ENCODE data around the gene PTCD2. TPM values are rescaled to one million over a fixed set of nuclear protein-coding genes. Genes with fewer than 3 reads are reported as not detected.
"Not testable (repeated sequence)": the region's sequence is repeated elsewhere in the genome, so short reads cannot be mapped to it uniquely, and the experiment has no call there.

Gene PTCD2
- total and polyA plus RNA-seq, 2 donors (not counting 1 experiment from before 2014, with no cell fraction given): 10.3 to 15.9 TPM

- DNase-seq (ENCODE audit: low read depth in 2 of 2): peak in 1 of 2 donors; percentile 35
- no peaks in the 10 kb centered on the region for H4K20me1 ChIP-seq (ENCODE audit: control insufficient read depth, extremely low read depth, insufficient read depth, low read length)
- TF ChIP-seq CTCF (conservative IDR thresholded peaks at IDR 0.05 in 1 of 2, IDR thresholded peaks at IDR 0.05 in 1 of 2; ENCODE audit: low read depth in 1 of 2, low read length in 2 of 2) (peak; percentile 44 to 70), EZH2 (IDR thresholded peaks at IDR 0.05; ENCODE audit: low read length, missing control alignments) (no peak)
- H3K9me3 ChIP-seq (ENCODE audit: control insufficient read depth, insufficient read depth, low read depth, low read length): no peaks in the 10 kb centered on the region
- no peak overlapping the region for H3K4me3 ChIP-seq (replicated peaks in 1 of 4; ENCODE audit: control extremely low read depth in 1 of 4, insufficient read depth in 1 of 4, low read depth in 3 of 4, low read length in 4 of 4)
- H3K27me3 ChIP-seq (ENCODE audit: control insufficient read depth, insufficient read depth, low read length): no peaks in the 10 kb centered on the region
- H3K79me2 ChIP-seq (ENCODE audit: control insufficient read depth, insufficient read depth, low read length): no peaks in the 10 kb centered on the region
- H2AFZ ChIP-seq (ENCODE audit: low read length): no peak overlapping the region
- H3K4me1 ChIP-seq (ENCODE audit: control insufficient read depth, extremely low read depth, insufficient read depth, low read length): no peaks in the 10 kb centered on the region
- no peak overlapping the region for H3K27ac ChIP-seq (ENCODE audit: insufficient read depth, low read length)
- no peaks in the 10 kb centered on the region for H3K36me3 ChIP-seq (ENCODE audit: control insufficient read depth, insufficient read depth, low read length)
- H3K4me2 ChIP-seq (ENCODE audit: extremely low read depth, insufficient read depth, low read length): no peak overlapping the region
- H3K9ac ChIP-seq (ENCODE audit: insufficient read depth, low read length): no peak overlapping the region
Measured at GRCh38 chr5:72402959-72403628, 82.9 kb downstream of the PTCD2 start.

- H2AFZ ChIP-seq (ENCODE audit: low read length); H3K27ac ChIP-seq (ENCODE audit: insufficient read depth, low read length); DNase-seq (ENCODE audit: low read depth in 2 of 2): not testable (repeated sequence)
Measured at GRCh38 chr5:72404771-72405170, 84.6 kb downstream of the PTCD2 start.

GRCh38 chr5:72407078-72407477 is 86.9 kb downstream of the PTCD2 start:
- H2AFZ ChIP-seq (ENCODE audit: low read length): no peak overlapping the region
- H3K4me3 ChIP-seq (replicated peaks in 1 of 4; ENCODE audit: control extremely low read depth in 1 of 4, insufficient read depth in 1 of 4, low read depth in 3 of 4, low read length in 4 of 4): no peak overlapping the region
- H3K4me2 ChIP-seq (ENCODE audit: extremely low read depth, insufficient read depth, low read length): no peak overlapping the region

More at GRCh38 chr5:72404771-72405170, 84.6 kb downstream of the PTCD2 start:
- H4K20me1 ChIP-seq (ENCODE audit: control insufficient read depth, extremely low read depth, insufficient read depth, low read length); H3K4me2 ChIP-seq (ENCODE audit: extremely low read depth, insufficient read depth, low read length); H3K9me3 ChIP-seq (ENCODE audit: control insufficient read depth, insufficient read depth, low read depth, low read length); H3K36me3 ChIP-seq (ENCODE audit: control insufficient read depth, insufficient read depth, low read length); H3K4me3 ChIP-seq (replicated peaks in 1 of 4; ENCODE audit: control extremely low read depth in 1 of 4, insufficient read depth in 1 of 4, low read depth in 3 of 4, low read length in 4 of 4); H3K4me1 ChIP-seq (ENCODE audit: control insufficient read depth, extremely low read depth, insufficient read depth, low read length); H3K79me2 ChIP-seq (ENCODE audit: control insufficient read depth, insufficient read depth, low read length); H3K27me3 ChIP-seq (ENCODE audit: control insufficient read depth, insufficient read depth, low read length); H3K9ac ChIP-seq (ENCODE audit: insufficient read depth, low read length): not testable (repeated sequence)

More at GRCh38 chr5:72407078-72407477, 86.9 kb downstream of the PTCD2 start:
- H3K79me2 ChIP-seq (ENCODE audit: control insufficient read depth, insufficient read depth, low read length): no peaks in the 10 kb centered on the region
- TF ChIP-seq EZH2 (IDR thresholded peaks at IDR 0.05; ENCODE audit: low read length, missing control alignments): no peak
- no peak for TF ChIP-seq CTCF (conservative IDR thresholded peaks at IDR 0.05 in 1 of 2, IDR thresholded peaks at IDR 0.05 in 1 of 2; ENCODE audit: low read depth in 1 of 2, low read length in 2 of 2)
- H3K9ac ChIP-seq (ENCODE audit: insufficient read depth, low read length): no peak overlapping the region
- H4K20me1 ChIP-seq (ENCODE audit: control insufficient read depth, extremely low read depth, insufficient read depth, low read length): no peaks in the 10 kb centered on the region
- H3K9me3 ChIP-seq (ENCODE audit: control insufficient read depth, insufficient read depth, low read depth, low read length): no peaks in the 10 kb centered on the region
- no peaks in the 10 kb centered on the region for H3K36me3 ChIP-seq (ENCODE audit: control insufficient read depth, insufficient read depth, low read length)
- DNase-seq (ENCODE audit: low read depth in 2 of 2): no peak
- H3K27ac ChIP-seq (ENCODE audit: insufficient read depth, low read length): no peak overlapping the region
- H3K4me1 ChIP-seq (ENCODE audit: control insufficient read depth, extremely low read depth, insufficient read depth, low read length): peaks cover 2% of the 10 kb centered on the region
- no peaks in the 10 kb centered on the region for H3K27me3 ChIP-seq (ENCODE audit: control insufficient read depth, insufficient read depth, low read length)
